ENCODE measurements around the gene TBC1D8.

DNA sequence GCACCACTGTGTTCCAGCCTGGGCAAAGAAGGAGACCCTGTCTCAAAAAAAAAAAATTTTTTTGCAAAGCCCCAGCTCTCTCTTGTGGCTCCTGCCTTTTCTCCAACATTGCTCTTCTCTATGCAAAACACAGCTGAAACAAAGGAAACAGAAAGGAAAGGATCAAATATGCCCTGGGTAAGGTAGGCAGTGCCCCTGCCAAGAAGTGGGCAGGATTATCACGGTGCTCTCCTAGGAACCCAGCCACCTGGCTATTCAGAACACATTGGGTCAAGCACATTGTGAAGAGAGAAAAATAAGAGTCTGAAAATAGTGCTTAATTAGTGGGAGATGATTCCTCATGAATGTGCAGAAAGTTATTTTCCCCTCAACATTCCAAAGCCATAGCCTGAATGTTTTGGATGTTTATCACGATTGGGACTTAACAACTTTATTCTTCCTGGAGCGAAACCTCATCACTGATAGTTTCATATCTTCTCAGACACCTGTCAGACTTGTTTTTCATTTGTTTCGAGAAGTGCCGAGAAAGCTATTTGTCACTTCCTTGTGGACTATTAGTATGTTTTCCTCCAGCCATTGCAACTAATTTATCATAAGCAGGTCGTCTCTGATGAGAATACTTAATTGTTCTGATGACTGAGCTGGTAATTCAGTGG, 191.8 kb downstream of the TBC1D8 start:
- TF ChIP-seq, protein P1, sequence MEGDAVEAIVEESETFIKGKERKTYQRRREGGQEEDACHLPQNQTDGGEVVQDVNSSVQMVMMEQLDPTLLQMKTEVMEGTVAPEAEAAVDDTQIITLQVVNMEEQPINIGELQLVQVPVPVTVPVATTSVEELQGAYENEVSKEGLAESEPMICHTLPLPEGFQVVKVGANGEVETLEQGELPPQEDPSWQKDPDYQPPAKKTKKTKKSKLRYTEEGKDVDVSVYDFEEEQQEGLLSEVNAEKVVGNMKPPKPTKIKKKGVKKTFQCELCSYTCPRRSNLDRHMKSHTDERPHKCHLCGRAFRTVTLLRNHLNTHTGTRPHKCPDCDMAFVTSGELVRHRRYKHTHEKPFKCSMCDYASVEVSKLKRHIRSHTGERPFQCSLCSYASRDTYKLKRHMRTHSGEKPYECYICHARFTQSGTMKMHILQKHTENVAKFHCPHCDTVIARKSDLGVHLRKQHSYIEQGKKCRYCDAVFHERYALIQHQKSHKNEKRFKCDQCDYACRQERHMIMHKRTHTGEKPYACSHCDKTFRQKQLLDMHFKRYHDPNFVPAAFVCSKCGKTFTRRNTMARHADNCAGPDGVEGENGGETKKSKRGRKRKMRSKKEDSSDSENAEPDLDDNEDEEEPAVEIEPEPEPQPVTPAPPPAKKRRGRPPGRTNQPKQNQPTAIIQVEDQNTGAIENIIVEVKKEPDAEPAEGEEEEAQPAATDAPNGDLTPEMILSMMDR (IDR thresholded peaks at IDR 0.05), result no peak
- TF ChIP-seq SP1 (CRISPR knock-in tag; conservative IDR thresholded peaks at IDR 0.05), result no peak
